GM21447 (cell line): ENCODE measurements around the gene NGEF.
A peak's percentile ranks its signal among the peaks of the same experiment; 100 is the strongest.
"Not testable (repeated sequence)": the region's sequence is repeated elsewhere in the genome, so short reads cannot be mapped to it uniquely, and the experiment has no call there.

Experiments used
- ATAC-seq: cut with Tn5 transposase; IDR thresholded peaks from one replicate; pipeline ENCODE4 v1.9.1; 2021; ENCODE audit not compliant: unreplicated experiment

Gene NGEF

GRCh38 chr2:233013027-233013461, at the start of gene NGEF:
Gene NGEF (minus strand): TSS chr2:233013256. CDS start chr2:232974890, 38,366 bp downstream.
- no peak for ATAC-seq

GRCh38 chr2:233062451-233062850, 49.4 kb upstream of the NGEF start:
- no peak for ATAC-seq

GRCh38 chr2:233061591-233062450, 48.8 kb upstream of the NGEF start:
- peak; percentile 25 for ATAC-seq

- peak; percentile 20 for ATAC-seq
These were observed 48.0 kb upstream of the NGEF start for GRCh38 chr2:233060980-233061590.

GRCh38 chr2:233060501-233060979, 47.5 kb upstream of the NGEF start:
- no peak for ATAC-seq

GRCh38 chr2:233059797-233060500, 46.9 kb upstream of the NGEF start, which contains the start of gene INPP5D:
Gene INPP5D (plus strand): TSS chr2:233060342. CDS start chr2:233060479, 137 bp downstream.
- peak; percentile 39 for ATAC-seq

- ATAC-seq, result no peak
These were observed 46.4 kb upstream of the NGEF start for GRCh38 chr2:233059547-233059796.

- ATAC-seq, result no peak
These were observed 45.9 kb upstream of the NGEF start for GRCh38 chr2:233058717-233059546.

GRCh38 chr2:233056961-233057605, 44.0 kb upstream of the NGEF start:
- no peak for ATAC-seq

GRCh38 chr2:233055362-233055761, 42.3 kb upstream of the NGEF start:
- ATAC-seq, result no peak

GRCh38 chr2:233053928-233054784, 41.1 kb upstream of the NGEF start:
- ATAC-seq, result no peak

- not testable (repeated sequence) for ATAC-seq
These were observed 39.5 kb upstream of the NGEF start for GRCh38 chr2:233052517-233052916.

GRCh38 chr2:233051241-233052149, 38.4 kb upstream of the NGEF start:
- no peak for ATAC-seq

GRCh38 chr2:233049194-233049761, 36.2 kb upstream of the NGEF start:
- ATAC-seq, result no peak

- no peak for ATAC-seq
These were observed 35.6 kb upstream of the NGEF start for GRCh38 chr2:233048569-233049193.

GRCh38 chr2:233047667-233048066, 34.6 kb upstream of the NGEF start:
- ATAC-seq, result no peak

GRCh38 chr2:233047206-233047605, 34.1 kb upstream of the NGEF start:
- no peak for ATAC-seq
